Activated CD8-positive, alpha-beta memory T cell treated with anti-CD3 and anti-CD28 coated beads, Interleukin-2, amount 50 U/mL, for 24 hours (primary cell): ENCODE data around the gene KIR3DL2.
"Not testable (repeated sequence)": the region's sequence is repeated elsewhere in the genome, so short reads cannot be mapped to it uniquely, and the experiment has no call there.

Experiments used
- DNase-seq: peaks from one replicate; pipeline ENCODE4 v3.0.0-alpha.2; 2020; ENCODE audit errors: extremely low read depth

Gene KIR3DL2

GRCh38 chr19:54850061-54850640 is at the start of gene KIR3DL2:
Gene KIR3DL2, plus strand, starts transcription at chr19:54850443. Its CDS starts 33 bp downstream, at chr19:54850476.
- not testable (repeated sequence) for DNase-seq

GRCh38 chr19:54803410-54803809 is 46.8 kb upstream of the KIR3DL2 start, which contains the start of gene KIR2DL4:
Gene KIR2DL4, plus strand, starts transcription at chr19:54803610. Its CDS starts 42 bp downstream, at chr19:54803652.
- no peak for DNase-seq

- DNase-seq, result no peak
Observed at GRCh38 chr19:54804101-54804500, 46.1 kb upstream of the KIR3DL2 start.

GRCh38 chr19:54804571-54804970 is 45.7 kb upstream of the KIR3DL2 start:
- DNase-seq, result no peak

- DNase-seq, result no peak
Observed at GRCh38 chr19:54805665-54806515, 44.4 kb upstream of the KIR3DL2 start.

GRCh38 chr19:54806516-54806838 is 43.8 kb upstream of the KIR3DL2 start:
- no peak for DNase-seq

- not testable (repeated sequence) for DNase-seq
Observed at GRCh38 chr19:54814571-54814970, 35.7 kb upstream of the KIR3DL2 start.

- not testable (repeated sequence) for DNase-seq
Observed at GRCh38 chr19:54816251-54816650, 34.0 kb upstream of the KIR3DL2 start, which contains the start of gene KIR3DL1. Gene KIR3DL1, plus strand, starts transcription at chr19:54816468.

- no peak for DNase-seq
Observed at GRCh38 chr19:54817670-54818536, 32.3 kb upstream of the KIR3DL2 start.

- DNase-seq, result not testable (repeated sequence)
Observed at GRCh38 chr19:54824416-54824815, 25.8 kb upstream of the KIR3DL2 start.

GRCh38 chr19:54825326-54825725 is 24.9 kb upstream of the KIR3DL2 start:
- DNase-seq, result not testable (repeated sequence)

- not testable (repeated sequence) for DNase-seq
Observed at GRCh38 chr19:54828064-54828463, 22.2 kb upstream of the KIR3DL2 start.

GRCh38 chr19:54832496-54832895 is 17.7 kb upstream of the KIR3DL2 start, which contains the start of gene KIR2DS4:
Gene KIR2DS4, plus strand, starts transcription at chr19:54832676.
- not testable (repeated sequence) for DNase-seq

- not testable (repeated sequence) for DNase-seq
Observed at GRCh38 chr19:54835126-54835525, 15.1 kb upstream of the KIR3DL2 start.

- DNase-seq, result not testable (repeated sequence)
Observed at GRCh38 chr19:54837522-54837921, 12.7 kb upstream of the KIR3DL2 start.

GRCh38 chr19:54843171-54843570 is 7.1 kb upstream of the KIR3DL2 start:
- DNase-seq, result not testable (repeated sequence)

GRCh38 chr19:54850930-54851329 is 687 bp downstream of the KIR3DL2 start:
- DNase-seq, result no peak

- DNase-seq, result no peak
Observed at GRCh38 chr19:54851353-54851752, 1.1 kb downstream of the KIR3DL2 start.

- DNase-seq, result not testable (repeated sequence)
Observed at GRCh38 chr19:54855241-54855640, 5.0 kb downstream of the KIR3DL2 start.

GRCh38 chr19:54858476-54858875 is 8.2 kb downstream of the KIR3DL2 start:
- not testable (repeated sequence) for DNase-seq

- DNase-seq, result not testable (repeated sequence)
Observed at GRCh38 chr19:54859421-54859820, 9.2 kb downstream of the KIR3DL2 start.

GRCh38 chr19:54863459-54863858 is 13.2 kb downstream of the KIR3DL2 start:
- DNase-seq, result not testable (repeated sequence)
